HepG2 (cell line): ENCODE results near the gene ASPHD1. TPM values are rescaled to one million over a fixed set of nuclear protein-coding genes. Genes with fewer than 3 reads are reported as not detected.

ENCODE experiments used
- HNRNPK ChIP-seq: fragments of 200-400 bp; formaldehyde crosslinking; IDR thresholded peaks from 2 replicates; pipeline ENCODE4 v1.6.1; 2018; ENCODE audit warnings: low read length, low read depth, moderate library complexity, mild to moderate bottlenecking; ENCODE audit not compliant: poor library complexity, severe bottlenecking
- SRF ChIP-seq: IDR thresholded peaks from 2 replicates; pipeline ENCODE4 v1.6.1; 2011; ENCODE audit warnings: mild to moderate bottlenecking, low read depth, low read length, moderate library complexity
- SRSF4 ChIP-seq: fragments of 200-400 bp; formaldehyde crosslinking; IDR thresholded peaks from one replicate; pipeline ENCODE4 v1.6.1; 2018; ENCODE audit warnings: mild to moderate bottlenecking, low read depth, low read length, moderate library complexity; ENCODE audit not compliant: poor library complexity, severe bottlenecking
- ZFP82 ChIP-seq: sonication (generic); formaldehyde crosslinking; IDR thresholded peaks from 2 replicates; pipeline ENCODE4 v1.5.1; 2020; ENCODE audit warnings: mild to moderate bottlenecking, missing genetic modification reagents, borderline replicate concordance
- ZNF143 ChIP-seq: sonication (generic); formaldehyde crosslinking; IDR thresholded peaks from 2 replicates; pipeline ENCODE4 v1.4.0; 2020; ENCODE audit warnings: missing genetic modification reagents
- ZNF577 ChIP-seq: sonication (generic); formaldehyde crosslinking; IDR thresholded peaks from 2 replicates; pipeline ENCODE4 v1.4.0; 2020; ENCODE audit warnings: mild to moderate bottlenecking, low read depth, missing genetic modification reagents, borderline replicate concordance
- ZSCAN20 ChIP-seq: sonication (generic); formaldehyde crosslinking; IDR thresholded peaks from 2 replicates; pipeline ENCODE4 v1.4.0; 2020; ENCODE audit warnings: missing genetic modification reagents, mild to moderate bottlenecking, borderline replicate concordance
- polyA plus RNA-seq, 8 experiments: library from polyadenylated mRNA; depleted of rRNA in 3 of 8; stranded (reverse) in 7 of 8; unstranded in 1 of 8; fragments of >200 nt; fragmentation: Illumina TruSeq in 4 of 8; extraction: Trizol in 4 of 8; gene quantifications; 2 replicates each; pipeline versions ENCODE4 v1.2.1 to v1.2.3, GENCODE V29; 2011 to 2016; ENCODE audit warnings: low read depth in 4 of 8, missing spikeins in 1 of 8, mixed read lengths in 1 of 8; ENCODE audit not compliant: insufficient read depth in 1 of 8
- total RNA-seq, 5 experiments: library from RNA; depleted of rRNA; stranded (reverse); fragments of >200 nt; fragmentation: Illumina TruSeq; extraction: Trizol; gene quantifications; 2 replicates each; pipeline ENCODE4 v1.2.3, GENCODE V29; 2016; ENCODE audit warnings: low read depth in 1 of 5
- TF ChIP-seq, protein P1 (sequence below): sonication (generic); formaldehyde crosslinking; IDR thresholded peaks from 2 replicates; pipeline ENCODE4 v1.4.0; 2020; ENCODE audit warnings: mild to moderate bottlenecking, missing genetic modification reagents, borderline replicate concordance
- TF ChIP-seq, protein P2 (sequence below): sonication (generic); formaldehyde crosslinking; IDR thresholded peaks from 2 replicates; pipeline ENCODE4 v1.8.1; 2022; ENCODE audit warnings: mild to moderate bottlenecking, missing genetic modification reagents
- TF ChIP-seq, protein P3 (sequence below): sonication (generic); formaldehyde crosslinking; IDR thresholded peaks from 2 replicates; pipeline ENCODE4 v1.4.0; 2020; ENCODE audit warnings: mild to moderate bottlenecking, missing genetic modification reagents
- TF ChIP-seq, protein P4 (sequence below): sonication (generic); formaldehyde crosslinking; IDR thresholded peaks from 2 replicates; pipeline ENCODE4 v1.9.0; 2021; ENCODE audit warnings: missing genetic modification reagents, borderline replicate concordance
- TF ChIP-seq, protein P5 (sequence below): sonication (generic); formaldehyde crosslinking; IDR thresholded peaks from 2 replicates; pipeline ENCODE4 v1.8.0; 2022; ENCODE audit warnings: missing genetic modification reagents, low read depth, mild to moderate bottlenecking, borderline replicate concordance
- TF ChIP-seq, protein P6 (sequence below): sonication (generic); formaldehyde crosslinking; IDR thresholded peaks from 2 replicates; pipeline ENCODE4 v1.4.0; 2020; ENCODE audit warnings: missing genetic modification reagents

Gene ASPHD1
- total and polyA plus RNA-seq, 2 of the 13 experiments (the other 11 are each of a cell fraction or from before 2014, with no cell fraction given): 13.1 to 19.7 TPM

DNA sequence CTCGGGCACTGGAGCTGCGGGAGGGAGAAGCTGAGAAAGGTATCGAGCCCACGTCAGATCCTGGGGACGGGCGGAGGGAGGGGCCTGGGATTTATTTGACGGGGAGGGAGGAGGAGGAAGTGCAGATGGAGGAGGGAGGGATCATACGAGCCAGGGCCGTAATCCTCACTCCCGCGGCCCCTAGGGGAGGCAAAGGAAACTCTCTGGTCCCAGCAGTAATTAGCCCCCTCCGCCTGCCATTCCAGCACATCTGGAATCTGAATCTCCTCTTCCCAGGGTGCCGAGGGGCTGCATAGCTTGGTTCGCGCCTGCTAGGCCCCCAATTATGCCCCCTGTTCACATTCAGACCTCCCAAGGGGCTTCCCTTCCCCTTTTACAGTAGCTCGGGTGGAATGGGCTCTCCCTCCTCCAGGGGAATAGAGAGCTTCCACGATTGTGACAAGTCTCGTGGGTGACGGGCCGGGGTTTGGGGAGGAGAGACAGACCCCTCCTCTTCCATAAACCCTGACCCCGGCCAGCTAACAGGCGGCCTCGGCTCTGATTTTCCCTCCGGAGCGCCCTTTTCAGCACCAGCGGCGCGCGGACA lies 679 bp upstream of the ASPHD1 start, which contains the start of gene SEZ6L2 (continued):
- TF ChIP-seq SRSF4 (no peak), ZSCAN20 (CRISPR knock-in tag) (peak; percentile 99; the same call in 1 of the 2 replicates), ZNF143 (no peak; the same call in 1 of the 2 replicates), ZFP82 (peak; percentile 73; the same call in 1 of the 2 replicates), ZNF577 (CRISPR knock-in tag) (0 out of 2 replicates have a peak, but pooled peaks have one; percentile 29), SRF (0 out of 2 replicates have a peak, but pooled peaks have one; percentile 2), HNRNPK (no peak)
- TF ChIP-seq, protein P1, sequence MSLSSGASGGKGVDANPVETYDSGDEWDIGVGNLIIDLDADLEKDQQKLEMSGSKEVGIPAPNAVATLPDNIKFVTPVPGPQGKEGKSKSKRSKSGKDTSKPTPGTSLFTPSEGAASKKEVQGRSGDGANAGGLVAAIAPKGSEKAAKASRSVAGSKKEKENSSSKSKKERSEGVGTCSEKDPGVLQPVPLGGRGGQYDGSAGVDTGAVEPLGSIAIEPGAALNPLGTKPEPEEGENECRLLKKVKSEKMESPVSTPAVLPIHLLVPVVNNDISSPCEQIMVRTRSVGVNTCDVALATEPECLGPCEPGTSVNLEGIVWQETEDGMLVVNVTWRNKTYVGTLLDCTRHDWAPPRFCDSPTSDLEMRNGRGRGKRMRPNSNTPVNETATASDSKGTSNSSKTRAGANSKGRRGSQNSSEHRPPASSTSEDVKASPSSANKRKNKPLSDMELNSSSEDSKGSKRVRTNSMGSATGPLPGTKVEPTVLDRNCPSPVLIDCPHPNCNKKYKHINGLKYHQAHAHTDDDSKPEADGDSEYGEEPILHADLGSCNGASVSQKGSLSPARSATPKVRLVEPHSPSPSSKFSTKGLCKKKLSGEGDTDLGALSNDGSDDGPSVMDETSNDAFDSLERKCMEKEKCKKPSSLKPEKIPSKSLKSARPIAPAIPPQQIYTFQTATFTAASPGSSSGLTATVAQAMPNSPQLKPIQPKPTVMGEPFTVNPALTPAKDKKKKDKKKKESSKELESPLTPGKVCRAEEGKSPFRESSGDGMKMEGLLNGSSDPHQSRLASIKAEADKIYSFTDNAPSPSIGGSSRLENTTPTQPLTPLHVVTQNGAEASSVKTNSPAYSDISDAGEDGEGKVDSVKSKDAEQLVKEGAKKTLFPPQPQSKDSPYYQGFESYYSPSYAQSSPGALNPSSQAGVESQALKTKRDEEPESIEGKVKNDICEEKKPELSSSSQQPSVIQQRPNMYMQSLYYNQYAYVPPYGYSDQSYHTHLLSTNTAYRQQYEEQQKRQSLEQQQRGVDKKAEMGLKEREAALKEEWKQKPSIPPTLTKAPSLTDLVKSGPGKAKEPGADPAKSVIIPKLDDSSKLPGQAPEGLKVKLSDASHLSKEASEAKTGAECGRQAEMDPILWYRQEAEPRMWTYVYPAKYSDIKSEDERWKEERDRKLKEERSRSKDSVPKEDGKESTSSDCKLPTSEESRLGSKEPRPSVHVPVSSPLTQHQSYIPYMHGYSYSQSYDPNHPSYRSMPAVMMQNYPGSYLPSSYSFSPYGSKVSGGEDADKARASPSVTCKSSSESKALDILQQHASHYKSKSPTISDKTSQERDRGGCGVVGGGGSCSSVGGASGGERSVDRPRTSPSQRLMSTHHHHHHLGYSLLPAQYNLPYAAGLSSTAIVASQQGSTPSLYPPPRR (CRISPR knock-in tag): no peak
- TF ChIP-seq, protein P2, sequence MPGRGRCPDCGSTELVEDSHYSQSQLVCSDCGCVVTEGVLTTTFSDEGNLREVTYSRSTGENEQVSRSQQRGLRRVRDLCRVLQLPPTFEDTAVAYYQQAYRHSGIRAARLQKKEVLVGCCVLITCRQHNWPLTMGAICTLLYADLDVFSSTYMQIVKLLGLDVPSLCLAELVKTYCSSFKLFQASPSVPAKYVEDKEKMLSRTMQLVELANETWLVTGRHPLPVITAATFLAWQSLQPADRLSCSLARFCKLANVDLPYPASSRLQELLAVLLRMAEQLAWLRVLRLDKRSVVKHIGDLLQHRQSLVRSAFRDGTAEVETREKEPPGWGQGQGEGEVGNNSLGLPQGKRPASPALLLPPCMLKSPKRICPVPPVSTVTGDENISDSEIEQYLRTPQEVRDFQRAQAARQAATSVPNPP (CRISPR knock-in tag): no peak; the same call in 1 of the 2 replicates
- TF ChIP-seq, protein P3, sequence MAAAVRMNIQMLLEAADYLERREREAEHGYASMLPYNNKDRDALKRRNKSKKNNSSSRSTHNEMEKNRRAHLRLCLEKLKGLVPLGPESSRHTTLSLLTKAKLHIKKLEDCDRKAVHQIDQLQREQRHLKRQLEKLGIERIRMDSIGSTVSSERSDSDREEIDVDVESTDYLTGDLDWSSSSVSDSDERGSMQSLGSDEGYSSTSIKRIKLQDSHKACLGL: no peak; the same call in 1 of the 2 replicates
- TF ChIP-seq, protein P4, sequence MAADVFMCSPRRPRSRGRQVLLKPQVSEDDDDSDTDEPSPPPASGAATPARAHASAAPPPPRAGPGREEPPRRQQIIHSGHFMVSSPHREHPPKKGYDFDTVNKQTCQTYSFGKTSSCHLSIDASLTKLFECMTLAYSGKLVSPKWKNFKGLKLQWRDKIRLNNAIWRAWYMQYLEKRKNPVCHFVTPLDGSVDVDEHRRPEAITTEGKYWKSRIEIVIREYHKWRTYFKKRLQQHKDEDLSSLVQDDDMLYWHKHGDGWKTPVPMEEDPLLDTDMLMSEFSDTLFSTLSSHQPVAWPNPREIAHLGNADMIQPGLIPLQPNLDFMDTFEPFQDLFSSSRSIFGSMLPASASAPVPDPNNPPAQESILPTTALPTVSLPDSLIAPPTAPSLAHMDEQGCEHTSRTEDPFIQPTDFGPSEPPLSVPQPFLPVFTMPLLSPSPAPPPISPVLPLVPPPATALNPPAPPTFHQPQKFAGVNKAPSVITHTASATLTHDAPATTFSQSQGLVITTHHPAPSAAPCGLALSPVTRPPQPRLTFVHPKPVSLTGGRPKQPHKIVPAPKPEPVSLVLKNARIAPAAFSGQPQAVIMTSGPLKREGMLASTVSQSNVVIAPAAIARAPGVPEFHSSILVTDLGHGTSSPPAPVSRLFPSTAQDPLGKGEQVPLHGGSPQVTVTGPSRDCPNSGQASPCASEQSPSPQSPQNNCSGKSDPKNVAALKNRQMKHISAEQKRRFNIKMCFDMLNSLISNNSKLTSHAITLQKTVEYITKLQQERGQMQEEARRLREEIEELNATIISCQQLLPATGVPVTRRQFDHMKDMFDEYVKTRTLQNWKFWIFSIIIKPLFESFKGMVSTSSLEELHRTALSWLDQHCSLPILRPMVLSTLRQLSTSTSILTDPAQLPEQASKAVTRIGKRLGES (CRISPR knock-in tag): peak; percentile 92
- TF ChIP-seq, protein P5, sequence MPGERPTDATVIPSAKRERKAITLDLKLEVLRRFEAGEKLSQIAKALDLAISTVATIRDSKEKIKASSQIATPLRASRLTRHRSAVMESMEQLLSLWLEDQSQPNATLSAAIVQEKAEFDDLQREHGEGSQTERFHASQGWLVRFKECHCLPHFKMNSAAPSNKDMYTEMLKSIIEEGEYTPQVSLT (CRISPR knock-in tag): peak; percentile 67; the same call in 1 of the 2 replicates
- TF ChIP-seq, protein P6, sequence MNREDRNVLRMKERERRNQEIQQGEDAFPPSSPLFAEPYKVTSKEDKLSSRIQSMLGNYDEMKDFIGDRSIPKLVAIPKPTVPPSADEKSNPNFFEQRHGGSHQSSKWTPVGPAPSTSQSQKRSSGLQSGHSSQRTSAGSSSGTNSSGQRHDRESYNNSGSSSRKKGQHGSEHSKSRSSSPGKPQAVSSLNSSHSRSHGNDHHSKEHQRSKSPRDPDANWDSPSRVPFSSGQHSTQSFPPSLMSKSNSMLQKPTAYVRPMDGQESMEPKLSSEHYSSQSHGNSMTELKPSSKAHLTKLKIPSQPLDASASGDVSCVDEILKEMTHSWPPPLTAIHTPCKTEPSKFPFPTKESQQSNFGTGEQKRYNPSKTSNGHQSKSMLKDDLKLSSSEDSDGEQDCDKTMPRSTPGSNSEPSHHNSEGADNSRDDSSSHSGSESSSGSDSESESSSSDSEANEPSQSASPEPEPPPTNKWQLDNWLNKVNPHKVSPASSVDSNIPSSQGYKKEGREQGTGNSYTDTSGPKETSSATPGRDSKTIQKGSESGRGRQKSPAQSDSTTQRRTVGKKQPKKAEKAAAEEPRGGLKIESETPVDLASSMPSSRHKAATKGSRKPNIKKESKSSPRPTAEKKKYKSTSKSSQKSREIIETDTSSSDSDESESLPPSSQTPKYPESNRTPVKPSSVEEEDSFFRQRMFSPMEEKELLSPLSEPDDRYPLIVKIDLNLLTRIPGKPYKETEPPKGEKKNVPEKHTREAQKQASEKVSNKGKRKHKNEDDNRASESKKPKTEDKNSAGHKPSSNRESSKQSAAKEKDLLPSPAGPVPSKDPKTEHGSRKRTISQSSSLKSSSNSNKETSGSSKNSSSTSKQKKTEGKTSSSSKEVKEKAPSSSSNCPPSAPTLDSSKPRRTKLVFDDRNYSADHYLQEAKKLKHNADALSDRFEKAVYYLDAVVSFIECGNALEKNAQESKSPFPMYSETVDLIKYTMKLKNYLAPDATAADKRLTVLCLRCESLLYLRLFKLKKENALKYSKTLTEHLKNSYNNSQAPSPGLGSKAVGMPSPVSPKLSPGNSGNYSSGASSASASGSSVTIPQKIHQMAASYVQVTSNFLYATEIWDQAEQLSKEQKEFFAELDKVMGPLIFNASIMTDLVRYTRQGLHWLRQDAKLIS (CRISPR knock-in tag): no peak
